GM19193 (cell line): ENCODE data around the gene RRP36.

ENCODE experiments used
- POLR2A ChIP-seq: IDR thresholded peaks from 4 replicates; pipeline ENCODE4 v1.6.1; 2011; ENCODE audit not compliant: insufficient read depth, insufficient read length; ENCODE audit errors: extremely low read depth

The RRP36 gene

DNA sequence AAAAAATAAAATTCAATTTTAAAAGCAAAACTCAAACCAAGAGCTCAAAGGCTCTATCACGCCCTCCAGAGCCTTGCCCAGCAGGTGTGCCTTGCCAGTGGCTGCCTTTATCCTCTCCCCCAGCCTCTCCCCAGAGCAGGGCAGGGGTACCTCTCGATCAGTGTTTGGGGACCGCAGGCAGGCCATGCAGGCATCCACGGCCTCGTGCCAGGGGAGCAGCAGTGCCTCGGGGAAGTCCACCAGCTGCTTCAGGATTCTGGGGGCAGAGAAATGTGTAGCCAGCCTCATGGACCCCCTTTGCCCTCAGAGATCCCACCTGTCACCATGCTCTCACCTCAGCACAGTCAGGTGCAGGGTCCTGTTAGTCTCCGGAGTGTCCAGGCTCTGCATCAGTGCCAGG, 26.6 kb downstream of the RRP36 start:
- TF ChIP-seq POLR2A, result no peak

DNA sequence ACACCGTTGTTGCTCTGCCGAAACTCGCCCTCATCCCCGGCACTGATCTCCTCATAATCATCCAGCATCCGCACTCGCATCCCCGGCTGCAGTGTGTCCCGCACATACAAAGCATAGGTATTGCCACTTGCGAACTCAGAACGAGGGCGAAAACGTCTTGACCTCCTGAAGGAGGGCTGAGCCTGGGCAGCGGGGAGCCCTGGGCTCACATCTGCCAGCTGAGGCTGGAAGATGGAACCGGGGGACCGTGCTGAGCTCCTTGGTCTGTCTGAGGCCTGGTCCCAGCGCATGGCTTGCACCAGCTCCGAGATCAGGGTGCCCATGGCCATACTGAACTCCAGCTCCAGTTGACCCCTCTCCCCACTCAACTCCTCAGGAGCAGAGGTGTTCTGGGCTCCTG, 29.6 kb downstream of the RRP36 start:
- no peak for TF ChIP-seq POLR2A

DNA sequence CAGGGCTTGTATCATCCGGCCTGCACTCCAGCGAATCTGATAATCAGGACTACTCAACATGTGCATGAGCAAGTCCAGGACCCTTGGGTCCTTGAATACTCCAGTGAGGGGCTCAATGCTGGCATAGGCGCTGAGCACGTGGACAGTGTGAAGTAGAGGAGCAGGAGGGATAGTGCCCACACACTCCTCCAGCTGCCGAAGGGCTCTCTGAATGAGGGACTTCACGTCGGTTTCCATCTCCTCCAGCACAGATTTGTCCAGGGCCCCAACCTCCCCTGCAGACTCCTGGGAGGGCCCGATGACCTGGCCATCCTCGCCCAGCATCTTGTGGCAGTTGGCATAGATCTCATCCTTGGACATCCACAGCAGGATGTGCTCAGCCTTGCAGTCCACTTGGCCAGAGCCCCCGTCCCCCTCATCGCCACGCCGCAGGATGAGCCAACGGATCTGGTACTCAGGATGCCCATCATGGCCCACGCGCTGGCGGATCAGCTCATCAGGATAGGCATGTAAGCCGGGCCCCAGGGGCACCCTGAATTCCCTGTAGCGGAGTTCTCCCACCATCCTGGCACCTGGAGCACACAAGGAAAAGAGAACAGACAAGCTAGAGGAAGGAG, 30.9 kb downstream of the RRP36 start:
- TF ChIP-seq POLR2A, result no peak

DNA sequence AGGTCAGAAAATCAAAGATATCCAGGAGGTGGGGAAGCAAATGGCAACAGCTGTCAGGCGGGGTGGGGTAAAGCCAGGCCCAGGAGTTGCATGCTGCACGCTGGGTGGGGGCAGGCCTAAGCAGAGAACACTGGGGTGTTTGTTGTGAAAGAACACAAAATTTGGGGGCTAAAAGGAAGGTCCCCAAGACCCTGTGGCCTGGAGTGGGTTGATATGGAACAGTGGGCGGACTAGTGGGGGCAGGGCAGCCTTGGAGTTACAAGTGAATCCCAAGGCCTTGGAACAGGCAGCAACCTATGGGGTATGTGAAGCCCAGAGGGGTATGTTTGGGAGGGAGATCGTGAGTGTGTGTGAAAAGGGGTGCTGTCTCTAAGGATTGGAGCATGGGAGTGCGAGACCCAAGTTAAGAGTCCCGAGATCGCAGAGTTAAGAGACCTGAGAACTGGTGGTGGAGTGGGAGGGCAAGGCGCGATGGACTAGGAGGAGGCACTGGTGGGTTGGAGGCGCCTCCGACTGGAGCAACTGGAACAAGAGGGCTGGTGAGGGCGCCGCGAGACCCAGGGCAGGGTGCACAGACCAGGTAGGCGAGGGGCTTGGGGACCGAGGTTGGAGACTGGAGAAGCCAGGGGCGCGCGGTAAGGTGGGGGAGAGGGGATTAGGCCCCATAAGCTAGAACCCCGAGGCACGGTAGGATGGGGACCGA, 31.6 kb downstream of the RRP36 start:
- no peak for TF ChIP-seq POLR2A

DNA sequence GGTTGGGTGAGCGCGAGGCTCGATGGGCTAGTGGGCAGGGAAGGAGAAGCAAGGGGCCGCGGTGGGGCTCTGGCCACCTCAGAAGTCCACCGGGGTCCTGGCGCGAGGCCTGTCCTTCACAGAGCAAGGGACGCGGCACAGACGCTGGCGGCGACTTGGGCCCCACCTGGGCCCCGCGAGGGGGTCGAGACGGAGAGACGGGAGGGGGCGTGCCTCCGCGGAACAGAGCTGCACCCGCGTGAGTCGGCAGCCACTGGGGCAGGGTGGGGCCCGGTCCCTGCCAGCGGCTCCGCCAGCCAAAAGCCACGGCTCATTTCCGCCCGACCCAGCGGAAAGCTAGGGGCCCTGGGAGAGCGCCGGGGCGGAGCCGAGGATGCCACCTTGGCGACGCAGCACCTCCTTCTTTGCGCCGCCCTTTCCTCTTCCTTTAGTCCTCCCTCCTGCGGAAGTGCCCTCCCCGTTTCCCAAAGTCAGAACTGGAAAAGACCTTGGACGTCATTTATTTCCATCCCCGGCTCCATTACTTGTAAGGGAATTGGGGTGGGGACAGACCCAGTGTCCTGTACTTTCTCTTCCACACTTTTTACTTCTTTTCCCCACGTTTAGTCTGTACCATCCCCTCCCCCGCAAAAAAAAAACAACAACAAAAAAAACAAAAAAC, 32.3 kb downstream of the RRP36 start, which contains the start of gene CUL7:
Gene CUL7 (minus strand): TSS at position 307 of the 661 bp plus-strand sequence. CDS start 1,063 bp downstream, outside the sequence.
- peak; percentile 87 for TF ChIP-seq POLR2A

DNA sequence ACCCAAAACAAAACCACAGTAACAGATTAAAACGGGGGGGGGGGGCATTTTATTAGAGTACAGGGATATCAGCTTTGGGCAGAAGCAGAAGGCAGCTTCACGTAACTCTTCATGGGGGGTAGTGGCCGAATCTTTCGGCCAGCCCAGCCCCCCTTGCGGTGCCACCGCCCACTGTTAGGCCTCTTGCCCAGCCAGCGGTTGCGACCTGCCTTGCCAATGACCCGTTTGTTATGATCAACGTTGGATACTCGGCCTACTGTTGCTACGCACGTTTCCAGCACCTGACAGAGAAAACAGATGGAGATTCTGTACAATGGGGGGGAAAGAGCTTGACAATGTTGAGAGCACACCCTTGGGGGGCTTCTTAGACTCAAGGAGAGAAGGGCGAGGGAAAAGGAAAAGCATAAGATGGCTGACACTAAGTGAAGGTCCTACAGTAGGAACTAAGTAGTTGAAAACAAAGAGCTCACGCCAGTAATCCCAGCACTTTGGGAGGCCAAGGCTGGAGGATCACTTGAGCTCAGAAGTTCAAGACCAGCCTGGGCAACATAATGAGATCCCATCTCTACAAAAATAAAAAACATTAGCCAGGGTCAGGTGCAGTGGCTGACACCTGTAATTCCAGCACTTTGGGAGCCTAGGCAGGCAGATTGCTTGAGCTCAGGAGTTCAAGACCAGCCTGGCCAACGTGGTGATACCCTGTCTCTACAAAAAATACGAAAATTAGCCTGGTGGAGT, 33.0 kb downstream of the RRP36 start:
- TF ChIP-seq POLR2A, result no peak

DNA sequence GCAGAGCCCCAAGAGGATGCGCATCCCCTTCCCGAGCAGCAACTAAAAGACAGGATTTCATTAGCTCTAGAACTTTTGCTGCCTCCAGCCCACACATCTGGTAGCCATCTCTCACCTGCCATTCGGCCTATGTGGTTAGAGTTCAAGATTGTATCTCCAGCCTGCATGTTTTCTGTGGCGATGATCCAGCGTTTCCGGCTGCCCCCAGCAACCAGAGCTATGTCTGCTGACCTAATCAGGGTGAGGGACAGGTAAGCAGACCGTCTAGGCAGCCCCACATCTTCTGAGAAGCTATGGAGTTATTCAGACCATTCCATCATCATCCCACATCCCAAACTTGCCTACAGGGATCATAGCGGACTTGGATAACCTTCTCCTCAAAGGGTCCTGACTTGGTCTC, 34.5 kb downstream of the RRP36 start:
- no peak for TF ChIP-seq POLR2A

DNA sequence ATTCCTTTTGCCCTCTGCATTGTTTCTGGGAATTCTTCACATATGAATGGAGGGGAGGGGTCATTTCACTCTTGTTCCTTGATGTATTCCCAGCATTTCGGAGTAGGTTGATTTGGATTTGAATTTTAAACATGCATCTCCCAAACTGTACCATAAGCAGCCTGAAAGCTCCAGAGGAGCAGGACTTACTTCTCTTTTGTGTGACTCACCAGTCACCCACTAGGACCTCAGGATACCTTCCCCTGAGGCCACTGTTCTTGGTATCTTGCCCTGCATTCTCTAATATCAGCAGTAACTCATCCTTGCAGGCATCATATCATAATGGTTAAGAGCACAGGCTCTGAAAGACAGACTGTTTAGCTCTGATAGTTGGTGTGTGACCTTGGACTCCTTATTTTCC, 37.1 kb downstream of the RRP36 start:
- no peak for TF ChIP-seq POLR2A

DNA sequence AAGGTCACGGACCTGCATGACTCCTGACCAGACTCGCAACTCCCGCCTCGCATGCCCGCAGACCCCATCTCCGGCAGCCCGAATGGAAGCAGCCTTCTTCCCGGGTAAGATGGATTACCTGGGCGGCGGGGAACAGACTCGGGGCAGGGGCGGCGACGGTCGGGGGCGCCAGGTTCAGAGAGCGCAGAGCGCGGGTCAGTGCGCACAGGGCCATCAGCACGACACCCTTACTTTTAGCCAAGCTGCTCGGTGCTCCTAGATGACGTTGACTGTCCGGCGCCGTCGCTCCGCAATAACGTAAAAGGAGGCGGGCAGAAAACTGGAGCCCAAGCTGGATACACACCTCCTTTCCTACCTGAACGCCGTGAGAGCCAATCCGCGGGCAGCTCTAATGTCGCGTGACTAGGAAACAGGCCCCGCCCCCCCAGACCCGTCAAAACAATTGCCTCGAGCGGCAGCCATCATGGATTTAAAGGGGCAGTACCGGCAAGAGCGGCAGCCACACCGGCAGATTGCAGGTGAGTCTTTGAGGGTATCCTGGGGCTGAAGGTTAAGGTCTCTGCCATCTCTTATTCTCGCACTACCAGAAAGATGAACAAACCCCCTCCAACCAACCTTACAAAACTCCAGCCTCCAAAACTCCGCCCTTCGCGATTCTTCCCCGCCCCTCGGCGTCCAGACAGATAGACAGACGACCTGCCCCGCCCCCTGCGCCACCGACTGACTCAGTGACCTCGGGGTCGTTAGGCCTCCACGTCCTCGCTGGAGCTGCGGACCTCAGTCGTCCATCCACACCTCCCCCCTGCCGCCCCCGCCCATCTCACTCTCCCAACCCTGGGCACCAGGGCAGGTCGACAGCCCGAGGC, 38.0 kb downstream of the RRP36 start, which contains the start of the genes KLC4 and MRPL2:
Gene KLC4 (plus strand): TSS at position 464 of the 866 bp plus-strand sequence. CDS start 1,705 bp downstream, outside the sequence.
Gene MRPL2 (minus strand): TSS at position 267 of the 866 bp plus-strand sequence. CDS start 53 bp downstream, at position 214.
- peak; percentile 87 for TF ChIP-seq POLR2A

DNA sequence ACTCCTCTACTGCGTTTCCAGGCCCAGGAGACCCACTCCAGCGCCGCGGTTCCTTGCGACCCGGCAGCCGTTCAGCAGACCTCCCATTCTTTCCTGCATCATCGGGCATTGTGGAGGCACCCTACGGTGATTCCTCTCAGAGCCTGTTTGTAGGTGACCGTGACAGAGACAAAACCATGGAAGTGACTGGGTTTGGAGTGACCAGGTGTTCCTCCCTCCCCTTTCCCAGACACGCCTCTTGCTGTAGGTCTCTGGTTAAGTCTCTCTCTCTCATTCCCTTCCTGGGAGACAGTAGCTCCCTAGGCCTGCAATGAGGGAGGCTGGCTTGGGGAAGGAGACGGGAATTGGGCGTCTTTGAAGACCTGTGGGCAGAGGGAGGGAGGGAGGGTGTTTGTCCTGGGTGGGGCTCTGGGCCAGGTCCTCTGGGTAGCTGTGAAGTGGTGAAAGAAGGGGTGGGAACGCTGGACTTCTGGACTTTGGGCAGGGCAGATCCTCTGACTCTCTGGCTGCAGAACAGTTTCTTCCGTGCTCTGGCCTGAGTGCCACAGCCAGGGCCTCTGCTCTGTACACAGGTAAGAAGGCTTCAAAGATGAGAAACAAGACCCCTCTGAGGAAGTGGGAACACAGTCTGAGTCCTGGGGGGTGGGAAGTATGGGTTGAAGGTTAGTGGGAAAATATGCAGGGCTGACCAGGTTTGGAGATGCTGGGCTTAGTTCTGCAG, 38.8 kb downstream of the RRP36 start:
- no peak for TF ChIP-seq POLR2A

DNA sequence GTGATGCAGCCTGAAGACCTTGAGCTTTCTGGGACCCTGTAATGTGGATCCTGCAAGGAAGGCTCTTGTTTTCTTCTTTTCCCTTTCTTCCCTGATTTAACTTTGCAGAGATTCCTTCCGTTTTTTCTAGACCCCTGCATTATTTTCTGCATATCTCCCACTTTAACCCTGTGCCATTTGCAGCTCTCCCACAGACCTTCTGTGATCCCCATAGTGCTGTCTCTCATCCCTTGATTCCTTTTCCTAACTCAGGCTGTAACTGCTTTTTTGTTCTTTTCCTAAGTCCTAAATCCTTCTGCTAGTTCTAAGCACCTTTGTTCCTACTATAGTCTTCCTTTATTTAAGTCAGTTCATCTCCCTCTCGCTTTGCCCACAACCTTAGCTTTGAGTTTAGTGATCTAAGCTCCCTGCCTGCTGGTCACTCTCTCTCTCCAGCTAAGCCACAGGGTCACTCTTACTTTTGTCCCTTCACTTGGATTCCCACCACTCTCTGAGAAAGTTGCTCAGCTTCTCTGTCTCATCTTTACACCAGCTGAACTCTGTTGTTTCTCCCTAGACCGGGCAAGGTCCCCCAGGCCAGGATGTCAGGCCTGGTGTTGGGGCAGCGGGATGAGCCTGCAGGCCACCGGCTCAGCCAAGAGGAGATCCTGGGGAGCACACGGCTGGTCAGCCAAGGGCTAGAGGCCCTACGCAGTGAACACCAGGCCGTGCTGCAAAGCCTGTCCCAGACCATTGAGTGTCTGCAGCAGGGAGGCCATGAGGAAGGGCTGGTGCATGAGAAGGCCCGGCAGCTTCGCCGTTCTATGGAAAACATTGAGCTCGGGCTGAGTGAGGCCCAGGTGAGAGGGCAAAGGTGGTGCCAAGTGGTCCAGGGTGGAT, 39.6 kb downstream of the RRP36 start:
- no peak for TF ChIP-seq POLR2A

DNA sequence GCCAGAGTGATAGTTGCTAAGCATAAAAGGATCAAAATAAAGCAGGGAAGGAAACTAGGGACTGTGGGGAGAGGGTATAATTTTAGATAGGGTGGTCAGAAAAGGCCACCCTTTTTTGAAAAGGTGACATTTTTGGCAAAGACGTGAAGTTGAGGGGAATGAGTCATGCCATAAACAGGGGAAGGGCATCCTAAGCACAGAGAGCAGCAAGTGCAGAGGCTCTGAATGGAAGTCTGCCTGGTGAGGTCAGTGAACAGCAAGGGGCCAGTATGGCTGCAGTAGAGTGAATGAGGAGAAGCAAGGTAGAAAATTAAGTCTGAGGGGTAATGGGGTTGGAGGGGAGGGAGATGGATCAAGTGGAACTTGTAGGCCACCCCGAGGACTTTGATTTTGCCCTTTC, 40.4 kb downstream of the RRP36 start:
- TF ChIP-seq POLR2A, result no peak
